ENCODE measurements around the gene KDM4F.

DNA sequence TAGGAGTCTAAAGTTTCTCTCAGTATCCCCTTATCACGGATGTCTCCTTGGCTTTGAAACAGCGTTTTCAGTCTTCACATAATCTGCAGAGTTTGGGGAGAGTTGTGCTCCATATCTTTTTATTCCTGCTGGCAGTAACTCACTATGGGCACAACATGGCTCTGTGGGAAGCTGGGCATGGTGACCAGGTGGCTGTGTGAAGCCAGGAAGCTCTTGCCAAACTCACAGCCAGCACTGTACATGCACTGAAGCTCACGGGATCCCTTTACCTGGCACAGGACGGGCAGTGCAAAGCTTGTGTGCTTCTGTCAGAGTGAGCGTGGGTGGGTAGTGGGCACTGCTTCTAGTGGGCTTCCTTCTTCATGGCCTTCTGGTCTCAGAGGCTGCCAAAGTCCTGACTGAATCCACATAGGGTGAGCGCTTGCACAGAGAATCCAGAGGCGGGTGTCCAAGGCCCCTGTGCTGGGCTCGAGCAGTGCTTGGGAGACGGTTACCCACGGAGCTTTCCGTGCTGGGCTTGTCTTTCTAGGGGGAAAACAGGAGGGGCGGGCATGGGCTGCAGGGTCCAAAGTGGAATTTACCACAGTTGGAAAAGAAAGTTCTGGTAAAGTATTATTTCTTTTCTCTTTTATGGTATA is 34.9 kb upstream of the KDM4F start:
- TF ChIP-seq, protein P1, sequence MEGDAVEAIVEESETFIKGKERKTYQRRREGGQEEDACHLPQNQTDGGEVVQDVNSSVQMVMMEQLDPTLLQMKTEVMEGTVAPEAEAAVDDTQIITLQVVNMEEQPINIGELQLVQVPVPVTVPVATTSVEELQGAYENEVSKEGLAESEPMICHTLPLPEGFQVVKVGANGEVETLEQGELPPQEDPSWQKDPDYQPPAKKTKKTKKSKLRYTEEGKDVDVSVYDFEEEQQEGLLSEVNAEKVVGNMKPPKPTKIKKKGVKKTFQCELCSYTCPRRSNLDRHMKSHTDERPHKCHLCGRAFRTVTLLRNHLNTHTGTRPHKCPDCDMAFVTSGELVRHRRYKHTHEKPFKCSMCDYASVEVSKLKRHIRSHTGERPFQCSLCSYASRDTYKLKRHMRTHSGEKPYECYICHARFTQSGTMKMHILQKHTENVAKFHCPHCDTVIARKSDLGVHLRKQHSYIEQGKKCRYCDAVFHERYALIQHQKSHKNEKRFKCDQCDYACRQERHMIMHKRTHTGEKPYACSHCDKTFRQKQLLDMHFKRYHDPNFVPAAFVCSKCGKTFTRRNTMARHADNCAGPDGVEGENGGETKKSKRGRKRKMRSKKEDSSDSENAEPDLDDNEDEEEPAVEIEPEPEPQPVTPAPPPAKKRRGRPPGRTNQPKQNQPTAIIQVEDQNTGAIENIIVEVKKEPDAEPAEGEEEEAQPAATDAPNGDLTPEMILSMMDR (IDR thresholded peaks at IDR 0.05), result no peak
- no peak for TF ChIP-seq POLR2A (IDR thresholded peaks at IDR 0.05)
- TF ChIP-seq EP300 (IDR thresholded peaks at IDR 0.05; ENCODE audit: low read depth), result no peak
- TF ChIP-seq POLR2AphosphoS5 (IDR thresholded peaks at IDR 0.05), result no peak
